Liver (tissue), 9 donors: ENCODE data around the gene NPPC. TPM values are rescaled to one million over a fixed set of nuclear protein-coding genes. Genes with fewer than 3 reads are reported as not detected.

Experiments
- DNase-seq: peaks from one replicate; pipeline ENCODE4 v3.0.0-alpha.2; 2017; ENCODE audit warnings: low spot score
- H3K27ac ChIP-seq, 2 donors: one replicate each; pipeline ENCODE4 v1.7.0; 2013; ENCODE audit warnings: inconsistent platforms in 2 of 2, low read length in 2 of 2, control low read depth in 1 of 2, low read depth in 1 of 2, mild to moderate bottlenecking in 1 of 2
- H3K27me3 ChIP-seq, 4 donors: one replicate each; pipeline versions ENCODE4 v1.6.1 to v1.7.0; 2013; ENCODE audit warnings: low read length in 3 of 4, inconsistent platforms in 1 of 4, mild to moderate bottlenecking in 1 of 4, moderate library complexity in 1 of 4; ENCODE audit not compliant: control insufficient read depth in 4 of 4, insufficient read depth in 4 of 4
- H3K36me3 ChIP-seq, 4 donors: one replicate each; pipeline versions ENCODE4 v1.6.1 to v1.7.0; 2013; ENCODE audit warnings: low read length in 3 of 4, mild to moderate bottlenecking in 3 of 4, low read depth in 1 of 4, moderate library complexity in 1 of 4; ENCODE audit not compliant: control insufficient read depth in 4 of 4, insufficient read depth in 3 of 4
- H3K4me1 ChIP-seq, 4 donors: one replicate each; pipeline versions ENCODE4 v1.6.1 to v1.7.0; 2013; ENCODE audit warnings: low read length in 3 of 4, mild to moderate bottlenecking in 3 of 4, moderate library complexity in 1 of 4; ENCODE audit not compliant: control insufficient read depth in 4 of 4, insufficient read depth in 4 of 4
- H3K4me3 ChIP-seq, 3 donors: one replicate each; pipeline versions ENCODE4 v1.6.1 to v1.7.0; 2013; ENCODE audit warnings: low read length in 3 of 3, control low read depth in 1 of 3, low read depth in 1 of 3, mild to moderate bottlenecking in 1 of 3
- H3K9ac ChIP-seq, 2 donors: one replicate each; pipeline ENCODE4 v1.7.0; 2013; ENCODE audit warnings: low read length in 2 of 2, mild to moderate bottlenecking in 2 of 2, moderate library complexity in 2 of 2, control low read depth in 1 of 2, low read depth in 1 of 2
- H3K9me3 ChIP-seq, 4 donors: one replicate each; pipeline versions ENCODE4 v1.6.1 to v1.7.0; 2013; ENCODE audit warnings: low read length in 3 of 4; ENCODE audit not compliant: control insufficient read depth in 4 of 4
- EGR1 ChIP-seq, 2 donors: IDR thresholded peaks; 2 replicates each; pipeline ENCODE4 v1.6.1; 2016 to 2018; ENCODE audit warnings: antibody characterized with exemption in 2 of 2, low read depth in 2 of 2
- FOXA1 ChIP-seq: IDR thresholded peaks from 2 replicates; pipeline ENCODE4 v1.6.1; 2016; ENCODE audit warnings: antibody characterized with exemption
- GABPA ChIP-seq, 2 donors: IDR thresholded peaks in 1 of 2; conservative IDR thresholded peaks in 1 of 2; 2 replicates each; pipeline ENCODE4 v1.6.1; 2016; ENCODE audit warnings: antibody characterized with exemption in 2 of 2, mild to moderate bottlenecking in 1 of 2, moderate library complexity in 1 of 2
- HNF4A ChIP-seq, 2 donors: conservative IDR thresholded peaks; 2 replicates each; pipeline ENCODE4 v1.6.1; 2016; ENCODE audit warnings: antibody characterized with exemption in 2 of 2, mild to moderate bottlenecking in 2 of 2
- HNF4G ChIP-seq: IDR thresholded peaks from 2 replicates; pipeline ENCODE4 v1.6.1; 2016; ENCODE audit warnings: antibody characterized with exemption
- JUND ChIP-seq, 2 donors: IDR thresholded peaks; 2 replicates each; pipeline ENCODE4 v1.6.1; 2016; ENCODE audit warnings: antibody characterized with exemption in 2 of 2
- NR2F2 ChIP-seq: IDR thresholded peaks from 2 replicates; pipeline ENCODE4 v1.6.1; 2016; ENCODE audit warnings: antibody characterized with exemption
- RAD21 ChIP-seq, 2 donors: IDR thresholded peaks; 2 replicates each; pipeline ENCODE4 v1.6.1; 2016; ENCODE audit warnings: antibody characterized with exemption in 2 of 2, mild to moderate bottlenecking in 2 of 2
- RXRA ChIP-seq, 2 donors: IDR thresholded peaks; 2 replicates each; pipeline ENCODE4 v1.6.1; 2017 to 2018; ENCODE audit warnings: antibody characterized with exemption in 2 of 2, mild to moderate bottlenecking in 1 of 2
- SP1 ChIP-seq: IDR thresholded peaks from 2 replicates; pipeline ENCODE4 v1.6.1; 2018; ENCODE audit warnings: antibody characterized with exemption, mild to moderate bottlenecking
- TAF1 ChIP-seq: conservative IDR thresholded peaks from 2 replicates; pipeline ENCODE4 v1.6.1; 2016; ENCODE audit warnings: antibody characterized with exemption, mild to moderate bottlenecking
- YY1 ChIP-seq: IDR thresholded peaks from 2 replicates; pipeline ENCODE4 v1.6.1; 2016; ENCODE audit warnings: antibody characterized with exemption, mild to moderate bottlenecking
- WGBS: extraction: QIAGEN DNeasy Blood & Tissue Kit; methylation state at CpG from one replicate; pipeline ENCODE4 v1.1.7; 2013; 5-methylcytosine and 5-hydroxymethylcytosine counted together
- polyA plus RNA-seq, 2 donors: library from polyadenylated mRNA; stranded (reverse) in 1 of 2; unstranded in 1 of 2; fragments of 200-250 nt in 1 of 2; fragments of >200 nt in 1 of 2; fragmentation: Nextera tagmentation in 1 of 2; extraction: Ambion mirVana in 1 of 2; gene quantifications; one replicate each; pipeline versions ENCODE4 v1.2.1 to v1.2.3, GENCODE V29; 2013 to 2015
- total RNA-seq, 2 donors: library from RNA; depleted of rRNA; stranded (reverse); fragments of >200 nt; gene quantifications; one replicate each; pipeline ENCODE4 v1.2.3, GENCODE V29; 2014
- TF ChIP-seq, protein P1 (sequence below): IDR thresholded peaks from 2 replicates; pipeline ENCODE4 v1.6.1; 2016; ENCODE audit warnings: antibody characterized with exemption
- TF ChIP-seq, protein P2 (sequence below): IDR thresholded peaks from 2 replicates; pipeline ENCODE4 v1.6.1; 2016; ENCODE audit warnings: antibody characterized with exemption
- TF ChIP-seq, protein P3 (sequence below): IDR thresholded peaks from 2 replicates; pipeline ENCODE4 v1.6.1; 2016; ENCODE audit warnings: antibody characterized with exemption
- TF ChIP-seq, protein P4 (sequence below): IDR thresholded peaks from 2 replicates; pipeline ENCODE4 v1.6.1; 2016; ENCODE audit warnings: antibody characterized with exemption, mild to moderate bottlenecking
- donor health status: healthy.
- donor health status: healthy.
- donor health status: healthy.
- donor health status: healthy.
- donor health status: healthy.

The NPPC gene
- total and polyA plus RNA-seq, 4 donors = 0.47 TPM; not detected in 3

DNA sequence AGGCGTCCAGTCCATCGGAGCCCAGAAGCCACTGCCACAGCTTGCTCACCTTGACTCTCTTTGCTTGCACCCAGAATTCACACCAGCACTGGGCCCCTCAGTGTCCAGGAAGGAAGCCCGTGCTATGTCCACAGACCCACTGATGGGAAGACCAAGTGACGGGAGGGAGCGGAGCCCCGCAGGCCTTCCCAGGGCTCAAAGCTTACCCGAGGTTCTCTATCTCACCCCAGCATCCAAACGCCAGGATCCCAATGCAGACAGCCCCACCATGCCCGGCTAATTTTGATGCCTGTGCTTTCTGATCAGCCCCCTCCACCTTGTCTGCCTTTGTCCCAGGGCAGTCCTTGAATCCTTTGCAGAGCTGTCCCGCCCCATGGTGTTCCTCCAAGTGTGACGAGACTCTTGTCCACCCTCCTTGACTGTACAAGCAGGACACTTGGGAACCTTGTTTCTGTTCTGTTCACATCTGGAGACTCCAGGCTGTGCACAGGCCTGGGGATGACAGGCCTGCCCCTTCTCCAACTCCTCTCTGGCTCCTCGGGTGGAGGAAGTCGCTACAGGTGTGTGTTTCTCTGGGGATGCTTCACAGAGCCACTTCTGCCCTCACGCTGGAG lies 12.0 kb downstream of the NPPC start:
- Histone ChIP-seq H3K9me3 (no peaks in the 10 kb centered on the region), H3K27me3 (no peaks in the 10 kb centered on the region), H3K27ac (no peak overlapping the region), H3K9ac (no peak overlapping the region), H3K36me3 (no peaks in the 10 kb centered on the region), H3K4me1 (no peaks in the 10 kb centered on the region), H3K4me3 (no peak overlapping the region)
- WGBS = 92% methylated on average over 14 of the region's 14 CpGs
- DNase-seq = no peak
- TF ChIP-seq TAF1 (no peak), JUND (IDR thresholded peaks at IDR 0.05) (no peak), HNF4G (no peak), YY1 (no peak), RAD21 (IDR thresholded peaks at IDR 0.05) (no peak), SP1 (no peak), HNF4A (conservative IDR thresholded peaks at IDR 0.05) (no peak), FOXA1 (no peak), EGR1 (IDR thresholded peaks at IDR 0.05; ENCODE audit: low read depth in 2 of 2) (no peak), NR2F2 (no peak)
- TF ChIP-seq, protein P1, sequence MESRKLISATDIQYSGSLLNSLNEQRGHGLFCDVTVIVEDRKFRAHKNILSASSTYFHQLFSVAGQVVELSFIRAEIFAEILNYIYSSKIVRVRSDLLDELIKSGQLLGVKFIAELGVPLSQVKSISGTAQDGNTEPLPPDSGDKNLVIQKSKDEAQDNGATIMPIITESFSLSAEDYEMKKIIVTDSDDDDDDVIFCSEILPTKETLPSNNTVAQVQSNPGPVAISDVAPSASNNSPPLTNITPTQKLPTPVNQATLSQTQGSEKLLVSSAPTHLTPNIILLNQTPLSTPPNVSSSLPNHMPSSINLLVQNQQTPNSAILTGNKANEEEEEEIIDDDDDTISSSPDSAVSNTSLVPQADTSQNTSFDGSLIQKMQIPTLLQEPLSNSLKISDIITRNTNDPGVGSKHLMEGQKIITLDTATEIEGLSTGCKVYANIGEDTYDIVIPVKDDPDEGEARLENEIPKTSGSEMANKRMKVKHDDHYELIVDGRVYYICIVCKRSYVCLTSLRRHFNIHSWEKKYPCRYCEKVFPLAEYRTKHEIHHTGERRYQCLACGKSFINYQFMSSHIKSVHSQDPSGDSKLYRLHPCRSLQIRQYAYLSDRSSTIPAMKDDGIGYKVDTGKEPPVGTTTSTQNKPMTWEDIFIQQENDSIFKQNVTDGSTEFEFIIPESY = no peak
- TF ChIP-seq, protein P2, sequence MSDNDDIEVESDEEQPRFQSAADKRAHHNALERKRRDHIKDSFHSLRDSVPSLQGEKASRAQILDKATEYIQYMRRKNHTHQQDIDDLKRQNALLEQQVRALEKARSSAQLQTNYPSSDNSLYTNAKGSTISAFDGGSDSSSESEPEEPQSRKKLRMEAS = no peak
- TF ChIP-seq, protein P3, sequence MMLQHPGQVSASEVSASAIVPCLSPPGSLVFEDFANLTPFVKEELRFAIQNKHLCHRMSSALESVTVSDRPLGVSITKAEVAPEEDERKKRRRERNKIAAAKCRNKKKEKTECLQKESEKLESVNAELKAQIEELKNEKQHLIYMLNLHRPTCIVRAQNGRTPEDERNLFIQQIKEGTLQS = no peak

DNA sequence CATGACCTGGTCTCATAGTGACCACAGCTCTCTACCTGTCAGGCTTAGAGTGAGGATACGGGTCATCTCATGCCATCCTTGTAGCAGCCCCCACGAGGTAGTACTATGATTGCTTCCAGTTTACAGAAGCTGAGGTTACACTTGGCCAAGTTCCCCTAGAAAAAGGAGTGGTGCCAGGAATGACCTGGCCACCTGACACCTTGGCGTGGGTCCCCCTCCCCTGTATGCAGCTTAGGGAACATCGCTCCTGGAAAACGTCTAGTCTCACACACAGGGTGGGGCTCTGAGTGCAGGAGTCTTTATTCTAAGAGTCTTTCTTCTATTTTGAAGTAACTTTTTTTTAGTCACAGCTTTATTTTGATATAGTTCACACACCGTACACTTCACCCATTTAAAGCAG lies 14.8 kb downstream of the NPPC start:
- TF ChIP-seq HNF4G (no peak), FOXA1 (no peak), YY1 (no peak), RAD21 (IDR thresholded peaks at IDR 0.05) (no peak), RXRA (IDR thresholded peaks at IDR 0.05) (no peak), TAF1 (no peak), GABPA (IDR thresholded peaks at IDR 0.05 in 1 of 2, conservative IDR thresholded peaks at IDR 0.05 in 1 of 2) (no peak), EGR1 (IDR thresholded peaks at IDR 0.05; ENCODE audit: low read depth in 2 of 2) (no peak)
- TF ChIP-seq, protein P4, sequence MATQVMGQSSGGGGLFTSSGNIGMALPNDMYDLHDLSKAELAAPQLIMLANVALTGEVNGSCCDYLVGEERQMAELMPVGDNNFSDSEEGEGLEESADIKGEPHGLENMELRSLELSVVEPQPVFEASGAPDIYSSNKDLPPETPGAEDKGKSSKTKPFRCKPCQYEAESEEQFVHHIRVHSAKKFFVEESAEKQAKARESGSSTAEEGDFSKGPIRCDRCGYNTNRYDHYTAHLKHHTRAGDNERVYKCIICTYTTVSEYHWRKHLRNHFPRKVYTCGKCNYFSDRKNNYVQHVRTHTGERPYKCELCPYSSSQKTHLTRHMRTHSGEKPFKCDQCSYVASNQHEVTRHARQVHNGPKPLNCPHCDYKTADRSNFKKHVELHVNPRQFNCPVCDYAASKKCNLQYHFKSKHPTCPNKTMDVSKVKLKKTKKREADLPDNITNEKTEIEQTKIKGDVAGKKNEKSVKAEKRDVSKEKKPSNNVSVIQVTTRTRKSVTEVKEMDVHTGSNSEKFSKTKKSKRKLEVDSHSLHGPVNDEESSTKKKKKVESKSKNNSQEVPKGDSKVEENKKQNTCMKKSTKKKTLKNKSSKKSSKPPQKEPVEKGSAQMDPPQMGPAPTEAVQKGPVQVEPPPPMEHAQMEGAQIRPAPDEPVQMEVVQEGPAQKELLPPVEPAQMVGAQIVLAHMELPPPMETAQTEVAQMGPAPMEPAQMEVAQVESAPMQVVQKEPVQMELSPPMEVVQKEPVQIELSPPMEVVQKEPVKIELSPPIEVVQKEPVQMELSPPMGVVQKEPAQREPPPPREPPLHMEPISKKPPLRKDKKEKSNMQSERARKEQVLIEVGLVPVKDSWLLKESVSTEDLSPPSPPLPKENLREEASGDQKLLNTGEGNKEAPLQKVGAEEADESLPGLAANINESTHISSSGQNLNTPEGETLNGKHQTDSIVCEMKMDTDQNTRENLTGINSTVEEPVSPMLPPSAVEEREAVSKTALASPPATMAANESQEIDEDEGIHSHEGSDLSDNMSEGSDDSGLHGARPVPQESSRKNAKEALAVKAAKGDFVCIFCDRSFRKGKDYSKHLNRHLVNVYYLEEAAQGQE = no peak
- TF ChIP-seq, protein P1 = no peak
- TF ChIP-seq, protein P2 = no peak
- DNase-seq = no peak
- Histone ChIP-seq H3K9ac (no peak overlapping the region), H3K9me3 (no peaks in the 10 kb centered on the region), H3K36me3 (no peaks in the 10 kb centered on the region), H3K27ac (no peak overlapping the region), H3K4me1 (no peaks in the 10 kb centered on the region), H3K4me3 (no peak overlapping the region), H3K27me3 (no peaks in the 10 kb centered on the region)
- 71% methylated on average over 6 of the region's 6 CpGs for WGBS
